Mesendoderm (in vitro differentiated cells): ENCODE data around the gene ZNF281.
A peak's percentile ranks its signal among the peaks of the same experiment; 100 is the strongest.
"Not testable (repeated sequence)": the region's sequence is repeated elsewhere in the genome, so short reads cannot be mapped to it uniquely, and the experiment has no call there.

Experiments used
- DNase-seq: peaks from one replicate; pipeline ENCODE4 v3.0.0; 2013
- H2AK5ac ChIP-seq: 2 replicates; pipeline ENCODE4 v1.6.1; 2013; ENCODE audit warnings: low read length, inconsistent platforms
- H2BK120ac ChIP-seq: 2 replicates; pipeline ENCODE4 v1.6.1; 2013; ENCODE audit warnings: low read depth, mild to moderate bottlenecking, low read length, moderate library complexity, mixed read lengths
- H2BK15ac ChIP-seq: replicated peaks from 2 replicates; pipeline ENCODE4 v1.6.1; 2013; ENCODE audit warnings: low read depth, mild to moderate bottlenecking, moderate library complexity
- H2BK5ac ChIP-seq: 2 replicates; pipeline ENCODE4 v1.6.1; 2013; ENCODE audit warnings: low read length, inconsistent platforms
- H3K18ac ChIP-seq: 2 replicates; pipeline ENCODE4 v1.6.1; 2013; ENCODE audit warnings: mild to moderate bottlenecking, low read length, mixed read lengths
- H3K23ac ChIP-seq: one replicate; pipeline ENCODE4 v1.6.1; 2013; ENCODE audit warnings: low read length
- H3K27ac ChIP-seq: 2 replicates; pipeline ENCODE4 v1.5.1; 2013; ENCODE audit warnings: low read depth, mild to moderate bottlenecking, inconsistent platforms, low read length, moderate library complexity
- H3K27me3 ChIP-seq: 2 replicates; pipeline ENCODE4 v1.6.1; 2013; ENCODE audit warnings: low read length, control low read depth, mild to moderate bottlenecking, inconsistent platforms; ENCODE audit not compliant: insufficient read depth, poor library complexity
- H3K36me3 ChIP-seq: 2 replicates; pipeline ENCODE4 v1.6.1; 2013; ENCODE audit warnings: low read length, inconsistent platforms; ENCODE audit not compliant: control insufficient read depth, insufficient read depth
- H3K4ac ChIP-seq: one replicate; pipeline ENCODE4 v1.6.1; 2013; ENCODE audit warnings: low read depth, mild to moderate bottlenecking, low read length, moderate library complexity
- H3K4me1 ChIP-seq: 2 replicates; pipeline ENCODE4 v1.6.1; 2013; ENCODE audit warnings: low read depth, low read length, inconsistent platforms; ENCODE audit not compliant: control insufficient read depth
- H3K4me2 ChIP-seq: 2 replicates; pipeline ENCODE4 v1.6.1; 2013; ENCODE audit warnings: low read length
- H3K4me3 ChIP-seq: 2 replicates; pipeline ENCODE4 v1.5.1; 2013; ENCODE audit warnings: mild to moderate bottlenecking, low read length
- H3K56ac ChIP-seq: one replicate; pipeline ENCODE4 v1.6.1; 2013; ENCODE audit warnings: low read length
- H3K79me1 ChIP-seq: 2 replicates; pipeline ENCODE4 v1.6.1; 2013; ENCODE audit warnings: low read length, inconsistent platforms
- H3K79me2 ChIP-seq: 2 replicates; pipeline ENCODE4 v1.6.1; 2013; ENCODE audit warnings: mild to moderate bottlenecking, low read length; ENCODE audit not compliant: control insufficient read depth, insufficient read depth
- H3K9ac ChIP-seq: 2 replicates; pipeline ENCODE4 v1.6.1; 2013; ENCODE audit warnings: low read length, inconsistent platforms
- H4K5ac ChIP-seq: one replicate; pipeline ENCODE4 v1.6.1; 2013; ENCODE audit warnings: low read length
- H4K8ac ChIP-seq: one replicate; pipeline ENCODE4 v1.6.1; 2013; ENCODE audit warnings: low read depth, mild to moderate bottlenecking, control low read depth, low read length, moderate library complexity
- WGBS: extraction: QIAGEN DNeasy Blood & Tissue Kit; methylation state at CpG from one replicate; pipeline ENCODE4 v1.1.7; 2013; ENCODE audit warnings: low lambda C conversion rate, missing lambda C conversion rate; ENCODE audit not compliant: insufficient coverage; ENCODE audit errors: extremely low coverage; 5-methylcytosine and 5-hydroxymethylcytosine counted together

The ZNF281 gene

DNA sequence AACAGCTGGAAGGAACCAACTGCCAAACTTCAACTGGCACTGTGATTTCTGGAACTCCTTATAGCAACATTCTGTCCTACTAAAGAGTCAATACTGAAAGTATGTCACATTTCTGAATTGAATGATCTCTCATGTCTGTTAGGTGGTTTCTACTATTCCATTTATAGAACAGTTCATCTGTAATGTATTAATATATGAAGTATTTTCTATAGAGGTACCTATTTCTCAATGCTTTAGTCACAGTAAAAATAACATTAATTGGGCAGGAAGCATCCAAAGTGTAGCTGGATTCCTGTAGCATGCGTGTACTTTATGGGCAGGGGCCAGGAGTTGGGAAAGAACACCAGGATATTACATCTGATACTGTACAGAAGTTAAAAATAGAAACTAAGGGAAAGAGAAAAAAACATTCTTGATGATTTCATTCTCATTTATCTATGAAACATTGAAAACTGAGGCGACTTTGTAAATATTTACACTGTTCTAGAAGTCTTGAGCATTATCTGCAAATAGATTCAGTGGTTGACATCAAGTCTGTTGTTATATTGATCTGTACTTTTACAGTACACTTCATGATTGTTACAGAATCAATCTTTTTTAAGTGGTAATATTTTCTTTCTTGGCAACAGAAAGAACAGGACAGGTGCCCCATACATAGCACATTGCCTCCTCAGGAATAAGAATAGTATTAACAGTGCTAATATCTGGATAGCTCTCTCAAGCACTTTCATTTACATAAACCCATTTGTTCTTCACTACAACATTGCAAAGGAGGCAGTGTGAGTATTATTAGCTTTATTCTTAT is 6.2 kb upstream of the ZNF281 start:
- Histone ChIP-seq H4K8ac (no peak overlapping the region), H2BK5ac (no peak overlapping the region), H4K5ac (no peak overlapping the region), H2AK5ac (no peak overlapping the region), H3K18ac (no peak overlapping the region), H3K4me3 (no peak overlapping the region), H3K56ac (no peak overlapping the region), H3K79me1 (no peaks in the 10 kb centered on the region), H3K79me2 (peaks cover 9% of the 10 kb centered on the region), H2BK120ac (no peak overlapping the region), H3K27ac (no peak overlapping the region), H3K23ac (no peak overlapping the region), H3K4ac (no peak overlapping the region), H3K36me3 (no peaks in the 10 kb centered on the region), H3K4me1 (no peaks in the 10 kb centered on the region), H3K4me2 (no peak overlapping the region), H2BK15ac (no peak overlapping the region), H3K27me3 (no peaks in the 10 kb centered on the region), H3K9ac (no peak overlapping the region)
- no CpG with 5 or more reads among the region's 2 CpGs for WGBS
- no peak for DNase-seq

DNA sequence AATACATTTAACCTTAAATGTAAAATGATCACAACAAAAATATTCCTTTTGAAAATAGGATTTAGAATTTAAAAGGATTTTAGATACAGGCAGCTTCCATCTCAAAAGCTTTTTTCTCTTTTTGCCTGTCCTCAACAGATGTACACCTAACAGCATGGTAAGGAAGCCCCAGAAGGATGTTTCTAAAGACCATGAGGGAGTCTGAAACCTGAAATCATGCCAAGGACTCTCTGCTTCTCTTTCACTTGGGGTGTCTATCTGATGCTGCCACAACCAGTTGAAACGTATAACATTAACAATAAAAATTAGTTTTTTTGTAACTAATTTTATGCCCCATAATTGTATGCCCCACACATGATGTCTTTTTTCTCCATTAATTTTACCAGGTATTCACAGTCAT is 5.4 kb upstream of the ZNF281 start:
- no peak overlapping the region for H2BK15ac ChIP-seq
- H3K4me3 ChIP-seq = no peak overlapping the region
- no peak overlapping the region for H3K18ac ChIP-seq
- no peak overlapping the region for H3K9ac ChIP-seq
- H3K27ac ChIP-seq = no peak overlapping the region
- H2BK5ac ChIP-seq = no peak overlapping the region
- H3K79me1 ChIP-seq = no peaks in the 10 kb centered on the region
- no peak overlapping the region for H3K4ac ChIP-seq
- no peak overlapping the region for H2BK120ac ChIP-seq
- no peak overlapping the region for H3K56ac ChIP-seq
- H3K23ac ChIP-seq = no peak overlapping the region
- H4K5ac ChIP-seq = no peak overlapping the region
- H2AK5ac ChIP-seq = no peak overlapping the region
- H3K36me3 ChIP-seq = no peaks in the 10 kb centered on the region
- H3K27me3 ChIP-seq = no peaks in the 10 kb centered on the region
- peaks cover 9% of the 10 kb centered on the region for H3K79me2 ChIP-seq
- no CpG with 5 or more reads among the region's 1 CpG for WGBS
- H4K8ac ChIP-seq = no peak overlapping the region
- no peaks in the 10 kb centered on the region for H3K4me1 ChIP-seq
- no peak for DNase-seq
- H3K4me2 ChIP-seq = no peak overlapping the region

DNA sequence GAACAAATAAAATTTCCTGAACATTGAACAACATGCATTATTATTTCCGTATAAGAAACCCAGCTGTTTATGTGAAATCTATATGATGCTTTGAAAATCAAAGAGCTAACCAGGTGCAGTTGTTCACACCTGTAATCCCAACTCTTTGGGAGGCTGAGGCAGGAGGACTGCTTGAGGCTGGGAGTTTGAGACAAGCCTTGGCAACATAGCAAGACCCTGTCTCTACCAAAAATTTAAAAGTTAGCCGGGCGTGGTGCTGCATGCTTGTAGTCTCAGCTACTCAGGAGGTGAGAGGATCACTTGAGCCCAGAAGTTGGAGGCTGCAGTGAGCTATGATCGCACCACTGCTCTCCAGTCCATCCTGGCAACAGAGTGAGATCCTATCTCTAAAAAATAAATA is 4.8 kb upstream of the ZNF281 start:
- no peak for DNase-seq
- H3K9ac ChIP-seq = no peak overlapping the region
- H3K79me2 ChIP-seq = peaks cover 10% of the 10 kb centered on the region
- H3K27ac ChIP-seq = no peak overlapping the region
- H3K18ac ChIP-seq = peak overlapping the region; percentile 56
- H3K79me1 ChIP-seq = no peaks in the 10 kb centered on the region
- H3K27me3 ChIP-seq = no peaks in the 10 kb centered on the region
- no CpG with 5 or more reads among the region's 4 CpGs for WGBS
- no peak overlapping the region for H4K8ac ChIP-seq
- H3K23ac ChIP-seq = no peak overlapping the region
- no peak overlapping the region for H3K4ac ChIP-seq
- H4K5ac ChIP-seq = no peak overlapping the region
- H2BK5ac ChIP-seq = no peak overlapping the region
- H3K4me3 ChIP-seq = no peak overlapping the region
- H3K56ac ChIP-seq = no peak overlapping the region
- H3K4me1 ChIP-seq = no peaks in the 10 kb centered on the region
- no peak overlapping the region for H2BK120ac ChIP-seq
- H3K4me2 ChIP-seq = no peak overlapping the region
- no peak overlapping the region for H2AK5ac ChIP-seq
- H2BK15ac ChIP-seq = no peak overlapping the region
- H3K36me3 ChIP-seq = no peaks in the 10 kb centered on the region

DNA sequence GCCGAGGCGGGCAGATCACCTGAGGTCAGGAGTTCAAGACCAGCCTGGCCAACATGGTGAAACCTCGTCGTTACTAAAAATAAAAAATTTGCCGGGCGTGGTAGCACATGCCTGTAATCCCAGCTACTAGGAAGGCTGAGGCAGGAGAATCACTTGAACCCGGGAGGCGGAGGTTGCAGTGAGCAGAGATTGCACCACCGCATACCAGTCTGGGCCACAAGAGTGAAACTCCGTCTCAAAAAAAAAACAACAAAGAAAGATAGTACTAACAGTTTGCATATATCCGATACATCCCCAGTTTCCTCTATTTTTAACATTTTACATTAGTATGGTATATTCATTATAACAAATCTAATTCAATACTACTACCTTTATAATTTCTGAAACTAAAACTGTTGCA is 3.9 kb upstream of the ZNF281 start:
- not testable (repeated sequence) for H3K36me3 ChIP-seq, H3K27ac ChIP-seq, H3K4me1 ChIP-seq, H2AK5ac ChIP-seq, H4K5ac ChIP-seq, H3K4me2 ChIP-seq, H2BK120ac ChIP-seq, H3K9ac ChIP-seq, H3K56ac ChIP-seq, H2BK5ac ChIP-seq, H3K4ac ChIP-seq, H2BK15ac ChIP-seq, H4K8ac ChIP-seq, H3K79me1 ChIP-seq, DNase-seq, H3K18ac ChIP-seq, H3K4me3 ChIP-seq, H3K27me3 ChIP-seq, H3K23ac ChIP-seq
- WGBS = 100% methylated on average over 1 of the region's 11 CpGs
- H3K79me2 ChIP-seq = peaks cover 18% of the 10 kb centered on the region

DNA sequence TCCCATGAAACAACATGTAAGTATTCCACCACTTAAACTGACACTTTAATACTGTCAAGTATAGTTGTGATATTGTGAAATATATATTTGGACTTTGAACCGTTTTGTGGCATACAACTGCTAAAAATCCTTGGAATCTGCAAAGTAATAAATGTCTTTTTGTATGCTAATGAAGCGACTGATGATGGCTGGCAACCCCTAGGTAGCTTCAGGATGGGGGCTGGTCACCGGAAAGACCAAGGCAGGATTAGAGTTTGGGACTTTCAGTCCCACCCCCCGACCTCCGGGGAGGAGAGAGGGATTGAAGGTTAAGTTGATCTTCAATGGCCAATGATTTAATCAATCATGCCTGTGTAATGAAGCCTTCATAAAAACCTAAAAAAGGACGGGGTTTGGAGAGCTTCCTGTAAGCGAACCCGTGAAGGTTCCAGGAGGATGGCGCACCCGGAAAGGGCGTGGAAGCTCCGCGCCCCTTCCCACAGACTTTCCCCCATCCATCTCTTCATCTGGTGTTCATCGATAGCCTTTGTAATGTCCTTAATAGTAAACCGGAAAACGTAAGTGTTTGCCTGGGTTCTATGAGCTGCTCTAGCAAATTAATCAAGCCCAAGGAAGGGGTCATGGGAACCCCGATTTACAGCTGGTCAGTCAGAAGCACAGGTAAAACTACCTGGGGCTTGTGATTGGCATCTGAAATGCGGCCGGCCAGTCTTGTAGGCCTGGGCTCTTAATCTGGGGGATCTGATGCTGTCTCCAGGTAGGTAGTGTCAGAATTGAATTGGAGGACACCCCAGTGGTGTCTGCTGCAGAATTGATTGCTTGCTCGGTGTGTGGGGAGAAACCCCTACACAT is 1.8 kb upstream of the ZNF281 start:
- Histone ChIP-seq H3K18ac (peak overlapping the region; percentile 83), H2AK5ac (no peak overlapping the region), H2BK5ac (peak overlapping the region; percentile 82), H3K79me2 (peaks cover 37% of the 10 kb centered on the region), H3K4me2 (peak overlapping the region; percentile 71), H3K9ac (peak overlapping the region; percentile 87), H2BK120ac (peak overlapping the region; percentile 86), H3K23ac (no peak overlapping the region), H3K4me3 (peak overlapping the region; percentile 73), H3K79me1 (peaks cover 7% of the 10 kb centered on the region), H3K36me3 (no peaks in the 10 kb centered on the region), H3K56ac (peak overlapping the region; percentile 89), H4K5ac (no peak overlapping the region), H3K27ac (peak overlapping the region; percentile 90), H3K27me3 (no peaks in the 10 kb centered on the region), H3K4me1 (peaks cover 10% of the 10 kb centered on the region), H2BK15ac (no peak overlapping the region), H4K8ac (no peak overlapping the region), H3K4ac (peak overlapping the region; percentile 94)
- no CpG with 5 or more reads among the region's 20 CpGs for WGBS
- peak; percentile 96 for DNase-seq
